Right renal pelvis (tissue), 4 donors: ENCODE data around the gene TMTC4. TPM values are rescaled to one million over a fixed set of nuclear protein-coding genes. Genes with fewer than 3 reads are reported as not detected.
"Not testable (repeated sequence)": the region's sequence is repeated elsewhere in the genome, so short reads cannot be mapped to it uniquely, and the experiment has no call there.

Source experiments
- DNase-seq, 4 donors: peaks; one replicate each; pipeline ENCODE4 v3.0.0-alpha.2; 2013; ENCODE audit warnings: low read depth in 4 of 4, low spot score in 3 of 4, missing footprints in 1 of 4
- polyA plus RNA-seq, 4 donors: library from polyadenylated mRNA; unstranded; fragments of 120-200 nt; gene quantifications; one replicate each; pipeline ENCODE4 v1.2.1, GENCODE V29; 2013; ENCODE audit not compliant: insufficient read length in 4 of 4

The TMTC4 gene
- polyA plus RNA-seq, 4 donors, result 33.1 to 43.2 (median 38.7) TPM

DNA sequence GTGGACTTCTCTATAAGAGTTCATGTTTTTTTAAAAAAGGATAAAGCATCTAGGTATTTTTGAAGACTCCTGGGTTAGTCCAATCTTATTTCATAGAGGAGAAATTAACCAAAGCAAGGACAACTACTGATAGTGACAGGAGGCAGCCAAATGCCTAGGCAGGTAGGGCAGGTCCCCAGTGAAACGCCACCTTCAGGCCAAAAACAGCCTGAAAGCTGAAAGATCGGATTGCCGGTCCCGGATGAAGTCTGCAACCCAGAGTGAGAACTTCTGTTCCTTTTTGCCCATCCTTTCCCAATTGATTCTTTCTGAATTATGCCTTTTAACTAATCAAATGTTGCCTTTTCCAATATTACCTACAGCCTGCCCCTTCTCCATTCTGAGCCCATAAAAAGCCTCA, 79.9 kb downstream of the TMTC4 start:
- DNase-seq, result no peak

DNA sequence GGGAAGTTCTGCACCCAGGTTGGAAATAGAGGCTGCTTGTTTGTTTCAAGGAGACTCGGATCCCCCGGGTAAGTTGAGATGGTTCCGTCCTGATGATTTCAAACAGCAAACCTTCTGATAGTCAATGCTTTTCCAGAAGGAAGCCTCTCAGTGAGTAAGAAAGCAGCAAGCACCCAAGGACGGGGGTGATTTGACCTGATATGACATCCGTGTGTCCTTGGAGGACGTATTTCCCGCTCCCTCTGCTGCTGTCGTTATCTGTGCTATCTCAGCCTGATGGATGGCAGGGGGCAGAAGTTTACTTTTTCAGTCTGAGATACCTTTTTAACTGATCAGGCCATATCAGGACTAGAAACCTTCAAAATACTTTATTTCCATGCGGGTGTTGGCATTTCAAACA, 80.3 kb downstream of the TMTC4 start:
- no peak for DNase-seq

DNA sequence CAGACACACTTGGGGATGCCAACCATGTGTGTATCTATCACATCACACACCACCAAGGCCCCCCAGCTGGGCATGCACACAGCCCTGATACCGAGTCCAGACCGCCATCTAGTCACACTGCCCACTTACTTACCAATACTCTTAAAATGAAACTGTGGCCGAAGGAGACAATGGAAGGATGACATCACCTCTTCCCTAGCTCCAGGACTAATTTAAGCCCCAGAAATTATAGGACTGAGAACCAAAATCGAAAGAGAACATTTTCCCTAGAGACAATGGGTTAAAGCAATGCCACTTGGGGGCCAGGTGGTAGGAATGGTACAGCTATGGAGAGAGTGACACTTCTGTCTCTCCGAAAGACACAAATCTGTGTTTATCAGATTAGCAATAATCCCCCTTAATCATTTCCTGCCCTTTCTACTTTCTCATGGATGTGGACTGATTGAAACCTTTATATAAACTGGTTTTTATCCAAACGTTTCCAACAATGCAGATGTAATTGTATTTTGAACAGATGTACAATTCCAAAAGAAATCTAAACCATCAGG, 85.3 kb downstream of the TMTC4 start:
- no peak for DNase-seq

DNA sequence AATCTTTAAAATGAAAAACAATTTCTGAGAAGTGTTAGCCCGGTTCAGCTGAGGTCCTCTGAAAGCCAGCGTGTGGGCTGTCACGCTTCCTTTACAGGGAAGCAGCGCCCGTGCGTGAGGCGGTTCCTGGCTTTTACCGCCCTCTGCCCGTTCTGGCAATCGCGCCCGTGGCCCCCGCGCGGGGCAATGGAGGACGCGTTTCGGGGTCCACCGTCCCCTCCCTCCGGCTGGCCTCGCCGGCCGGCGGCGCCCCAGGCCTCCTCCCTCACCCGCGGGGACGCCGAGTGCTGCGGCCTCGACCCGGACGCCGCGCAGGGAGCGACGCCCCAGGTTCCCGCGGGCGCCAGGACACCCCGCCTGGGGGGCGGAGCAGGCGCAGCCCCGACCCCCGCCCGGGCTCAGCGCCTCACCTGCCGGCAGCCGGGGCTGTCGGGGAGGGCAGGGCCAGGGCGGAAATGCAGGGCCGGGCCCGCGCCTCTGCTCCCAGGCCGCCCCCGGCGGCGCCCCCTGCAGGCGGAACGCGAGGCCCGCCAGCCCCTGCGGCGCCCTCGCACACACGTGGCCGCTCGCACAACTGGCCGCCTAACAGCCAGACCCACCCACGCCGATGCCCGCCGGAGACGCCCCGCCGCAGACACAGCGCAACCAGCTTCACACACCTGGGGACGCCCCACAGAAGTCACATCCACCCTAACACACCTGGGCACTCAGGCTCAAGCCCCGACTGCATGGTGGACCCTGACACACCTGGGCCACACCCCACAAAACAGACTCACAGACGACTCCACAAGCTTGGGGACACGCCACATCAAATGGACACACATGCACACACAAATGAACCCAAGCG, 86.0 kb downstream of the TMTC4 start, which contains the start of gene GGACT:
Gene GGACT, minus strand, starts transcription at position 459 of the 847 bp plus-strand sequence. CDS start 56,198 bp downstream, outside the sequence.
- peak in 2 of 4 donors; percentile 40 to 49 for DNase-seq

DNA sequence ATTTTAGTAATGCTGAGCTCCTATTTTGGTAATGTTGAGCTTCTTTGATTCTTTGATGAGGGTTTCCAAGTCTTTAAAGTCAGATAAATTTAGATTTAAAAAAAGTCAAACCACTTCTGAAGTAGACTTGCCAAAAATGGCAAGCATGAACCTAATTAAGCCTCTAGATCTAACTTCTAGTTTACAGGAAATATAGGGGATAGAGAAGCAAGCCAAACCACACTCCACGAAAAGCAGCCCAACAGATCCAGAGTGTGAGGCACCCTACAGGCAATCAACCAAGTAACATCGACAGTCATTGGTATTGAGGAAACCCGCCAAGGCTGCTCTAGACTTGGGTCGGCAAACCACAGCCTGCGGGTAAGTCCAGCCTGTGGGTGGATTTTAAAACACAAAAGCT, 89.7 kb downstream of the TMTC4 start:
- no peak for DNase-seq

DNA sequence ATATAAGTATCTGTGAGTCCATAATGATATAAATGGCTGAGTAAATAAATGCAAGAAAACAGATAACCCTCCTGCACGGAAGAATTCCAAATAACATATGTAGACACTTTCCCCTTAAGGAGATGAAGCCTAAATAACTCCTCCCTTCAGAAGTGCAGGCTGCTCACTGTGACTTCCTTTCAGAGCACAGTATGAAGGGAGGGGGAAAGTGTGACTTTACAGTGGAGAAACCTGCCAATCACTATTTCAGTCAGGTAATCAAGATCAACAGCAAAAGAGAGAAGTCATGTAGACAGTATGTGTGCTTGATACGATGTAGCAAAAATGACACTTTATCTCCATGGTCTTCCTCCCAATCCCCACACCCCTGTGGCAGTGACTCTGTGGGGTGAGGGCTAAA, 93.1 kb downstream of the TMTC4 start:
- DNase-seq, result no peak

DNA sequence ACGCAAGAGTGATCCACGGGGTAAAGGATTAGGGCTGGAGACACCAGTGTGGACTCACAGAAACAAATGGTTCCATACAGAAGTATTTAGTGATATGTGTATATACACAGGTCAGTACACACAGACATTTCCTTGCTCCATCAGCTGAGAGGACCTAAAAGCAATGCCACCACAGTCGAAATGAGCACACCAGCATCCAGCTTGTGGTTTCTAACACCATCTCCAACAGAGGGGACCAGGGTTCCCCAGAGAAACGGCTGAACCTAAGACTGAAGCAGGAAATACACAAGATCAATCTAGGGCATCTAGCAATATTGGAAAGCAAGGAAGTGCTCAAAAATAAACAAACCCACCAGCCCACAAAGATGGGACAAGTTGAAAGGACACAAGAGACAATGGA, 93.6 kb downstream of the TMTC4 start:
- DNase-seq, result no peak

DNA sequence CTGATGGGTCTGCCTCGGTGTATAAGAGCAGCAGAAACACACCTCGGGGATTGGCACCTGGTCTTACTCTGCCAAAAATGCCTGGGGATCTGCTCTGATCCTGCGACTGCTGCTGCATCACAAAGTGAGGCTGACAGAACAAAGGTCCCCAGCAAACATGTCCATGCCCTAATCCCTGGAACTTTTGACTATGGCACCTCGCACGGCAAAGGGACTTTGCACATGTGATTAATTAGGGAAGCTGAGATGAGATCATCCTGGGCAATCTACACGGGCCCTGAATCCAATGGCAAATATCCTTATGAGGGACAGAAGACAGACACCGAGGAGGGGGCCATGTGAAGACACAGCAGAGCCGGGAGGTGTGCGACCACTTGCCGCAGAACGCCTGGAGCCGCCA, 94.5 kb downstream of the TMTC4 start:
- no peak for DNase-seq

DNA sequence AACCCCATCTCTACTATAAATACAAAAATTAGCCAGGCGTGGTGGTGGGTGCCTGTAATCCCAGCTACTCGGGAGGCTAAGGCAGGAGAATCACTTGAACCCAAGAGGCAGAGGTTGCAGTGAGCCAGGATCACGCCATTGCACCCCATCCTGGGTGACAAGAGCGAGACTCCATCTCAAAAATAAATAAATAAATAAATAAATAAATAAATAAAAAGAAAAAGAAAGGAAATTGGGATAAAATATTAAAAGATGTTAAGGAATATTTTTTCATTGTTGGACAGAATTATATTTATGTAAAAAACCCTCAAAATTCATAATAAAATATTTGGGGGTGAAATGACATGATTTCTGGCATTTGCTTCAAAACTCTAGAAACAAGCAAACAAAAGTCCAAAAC, 97.4 kb downstream of the TMTC4 start:
- not testable (repeated sequence) for DNase-seq

DNA sequence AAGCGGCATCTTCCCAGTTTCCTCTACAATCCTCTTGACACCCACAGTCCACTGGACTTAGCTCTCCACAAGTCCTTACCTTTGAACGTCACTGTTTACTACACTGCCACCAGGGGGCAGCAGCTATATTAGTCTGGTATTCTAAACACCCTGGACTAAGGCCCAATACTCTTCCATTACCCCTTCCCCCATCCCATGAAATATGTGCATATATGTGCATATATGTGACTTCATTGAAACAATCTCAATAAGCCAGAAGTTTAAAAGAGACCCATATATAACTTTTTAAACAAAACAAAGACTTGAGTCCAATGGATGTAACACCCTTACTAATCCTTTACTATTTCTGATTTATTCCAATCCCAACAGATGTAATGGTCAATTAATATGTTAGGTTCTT, 101.5 kb downstream of the TMTC4 start:
- DNase-seq, result peak in 1 of 4 donors; percentile 14

DNA sequence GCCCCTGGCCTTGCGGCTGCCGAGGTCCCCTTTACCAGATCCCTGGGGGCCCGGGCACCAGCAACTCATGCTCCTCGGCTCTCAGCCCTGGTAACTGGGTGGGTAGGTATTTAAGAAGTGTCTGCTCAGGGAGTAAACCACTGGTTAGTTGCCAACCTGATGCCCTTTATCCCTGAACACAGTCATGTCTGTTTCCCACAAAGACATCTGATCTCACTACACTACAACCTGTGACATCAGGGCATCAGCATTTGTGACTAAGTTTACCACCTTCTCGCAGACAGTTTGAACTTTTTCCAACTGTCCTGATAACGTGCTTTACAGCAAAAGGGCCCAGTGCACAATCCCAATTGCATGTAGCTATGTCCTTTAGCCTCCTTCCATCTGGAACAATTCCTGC, 108.1 kb downstream of the TMTC4 start:
- no peak for DNase-seq

DNA sequence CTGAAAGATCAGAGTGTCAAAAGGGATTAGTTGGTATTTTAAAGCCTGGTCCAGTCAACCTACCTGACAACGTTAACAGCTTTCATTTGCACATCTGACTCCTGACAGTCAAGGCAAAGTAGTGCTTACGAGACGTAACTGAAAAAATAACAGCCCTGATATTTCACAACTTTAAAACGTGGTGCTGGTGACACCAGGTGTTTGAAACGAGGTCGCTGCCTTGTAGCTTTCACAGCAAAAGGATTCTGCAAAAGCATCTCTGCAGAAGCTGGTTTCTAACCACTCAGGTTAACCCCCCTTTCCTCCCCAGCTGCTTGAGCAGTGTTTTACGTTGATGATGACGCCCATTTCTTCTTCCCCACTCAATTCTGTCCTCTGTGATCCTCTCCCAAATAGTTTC, 109.3 kb downstream of the TMTC4 start:
- no peak for DNase-seq

DNA sequence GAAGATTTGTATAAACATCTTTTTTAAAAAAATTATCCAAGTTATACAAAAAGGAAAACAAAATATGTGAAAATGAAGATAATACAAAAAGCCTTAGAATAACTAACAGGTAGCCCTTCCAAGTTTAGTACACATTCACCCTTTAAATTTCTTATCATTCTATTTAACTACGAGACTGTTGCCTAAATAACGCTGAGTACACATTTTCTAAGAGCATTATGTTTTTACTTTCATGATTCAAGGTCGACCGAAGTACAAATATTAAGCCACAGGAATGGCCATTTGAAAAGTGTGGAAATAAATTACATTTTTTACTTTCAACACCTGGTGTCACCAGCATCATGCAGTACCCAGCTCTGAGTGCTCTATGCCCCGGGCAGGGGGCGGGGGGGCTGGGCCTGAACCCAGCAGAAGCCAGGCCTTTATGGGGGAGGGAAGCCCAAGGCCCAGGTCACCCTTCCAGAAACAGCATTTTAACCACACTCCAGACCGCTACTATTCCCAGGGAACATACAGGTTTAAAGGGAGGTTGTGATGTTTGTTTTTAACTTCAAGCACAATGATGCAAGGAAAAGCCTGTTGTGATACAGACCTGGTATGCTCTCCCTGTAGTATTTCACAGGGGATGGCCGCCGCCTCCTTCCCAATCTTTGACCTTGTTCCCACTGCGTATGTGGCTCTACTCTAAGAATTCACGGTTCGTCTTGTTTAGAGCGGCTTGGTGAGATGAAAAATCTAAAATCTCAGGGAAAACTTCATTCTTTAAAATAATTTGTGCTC, 110.0 kb downstream of the TMTC4 start:
- no peak for DNase-seq

DNA sequence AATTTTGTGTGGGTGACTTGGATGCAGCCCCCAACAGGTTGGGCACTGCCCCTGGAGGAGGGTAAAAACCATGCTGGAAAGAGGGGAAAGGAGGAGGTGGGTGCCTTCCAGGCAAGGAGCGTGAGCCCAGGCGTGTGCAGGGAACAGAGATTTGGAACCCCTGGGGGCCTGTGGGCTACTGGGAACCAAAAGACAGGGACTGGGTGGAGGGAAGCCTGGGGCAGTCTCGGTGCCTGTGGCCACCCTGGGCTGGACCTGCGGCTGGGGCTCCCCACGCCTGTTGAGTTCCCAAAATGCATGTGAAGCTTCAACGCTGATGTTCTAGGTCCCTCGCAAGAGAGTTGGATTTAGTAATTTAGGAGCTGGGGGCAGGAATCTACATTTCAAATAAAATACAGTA, 110.8 kb downstream of the TMTC4 start:
- DNase-seq, result no peak

DNA sequence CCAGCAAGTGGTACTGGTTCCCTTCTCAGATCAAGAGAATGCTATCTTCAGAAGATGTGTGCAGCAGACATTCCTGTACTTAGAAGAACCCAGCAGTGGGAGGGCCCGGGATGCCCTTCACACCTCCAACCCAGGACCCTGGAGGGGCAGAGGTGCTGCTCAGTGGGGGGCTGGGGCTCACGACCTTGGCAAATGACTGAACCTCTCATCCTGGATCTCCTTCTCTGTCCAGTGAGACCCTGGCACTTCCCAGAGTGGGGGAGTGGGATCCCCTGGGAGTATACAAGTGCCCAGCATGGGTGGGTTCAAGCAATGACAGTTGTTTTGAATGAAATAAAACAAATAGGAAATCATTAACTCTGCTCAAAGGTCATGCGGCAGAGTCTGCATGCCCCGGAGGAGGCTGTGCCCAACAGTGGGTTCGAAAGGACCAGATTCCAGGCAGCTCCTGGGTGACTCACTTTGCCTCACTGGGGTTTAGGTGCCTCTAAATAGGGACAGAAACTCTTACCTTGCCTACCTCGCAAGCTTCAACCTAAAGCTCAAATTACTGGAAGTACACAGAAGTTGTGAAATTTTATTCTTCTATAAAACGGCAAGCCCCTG, 112.9 kb downstream of the TMTC4 start:
- DNase-seq, result no peak

DNA sequence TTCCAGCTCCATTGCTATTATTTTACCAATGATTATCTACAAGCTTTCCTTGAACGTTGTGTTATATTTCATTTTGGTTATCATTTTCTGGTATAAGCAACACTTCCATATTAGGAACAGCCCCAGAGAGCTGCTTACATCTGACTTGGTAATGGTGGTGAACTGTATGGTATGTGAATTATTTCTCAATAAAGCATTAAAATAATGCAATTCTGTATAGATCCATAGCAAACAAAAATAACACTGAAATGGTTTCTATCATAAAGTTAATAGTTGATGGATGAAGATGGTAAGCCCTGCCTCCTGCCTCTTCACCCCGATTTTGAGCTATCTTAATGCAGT, 113.5 kb downstream of the TMTC4 start:
- no peak for DNase-seq

DNA sequence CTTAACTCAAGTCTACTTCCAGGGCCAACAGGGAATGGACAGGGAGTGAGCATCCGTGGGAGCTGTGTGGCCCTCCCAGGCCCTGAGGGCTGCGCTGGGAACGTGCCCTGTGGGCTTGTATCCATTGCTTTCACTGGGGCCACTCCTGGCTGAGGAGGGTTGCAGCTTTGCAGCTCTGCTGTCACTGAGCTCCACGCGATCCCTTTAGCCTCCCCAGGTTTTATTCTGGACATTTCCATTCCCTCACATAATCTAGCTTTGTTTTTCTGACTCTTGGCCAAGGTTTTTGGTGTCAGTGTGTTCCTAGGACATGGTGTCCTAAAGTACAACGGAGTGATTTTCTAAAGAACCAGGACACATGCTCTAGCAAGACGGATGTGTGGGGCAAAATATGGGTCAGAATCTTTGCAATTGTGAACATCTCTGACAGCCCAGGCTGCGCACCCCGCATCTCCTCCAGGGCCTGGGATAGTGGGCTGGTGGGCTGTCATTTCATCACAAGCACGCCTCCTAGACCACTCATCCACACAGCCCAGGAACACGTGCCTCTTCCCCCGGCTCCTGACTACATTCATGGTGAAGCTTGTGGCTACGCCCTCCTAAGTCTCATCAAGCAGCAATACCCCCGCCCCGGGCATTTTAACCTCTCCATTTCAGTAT, 114.0 kb downstream of the TMTC4 start:
- DNase-seq, result no peak

DNA sequence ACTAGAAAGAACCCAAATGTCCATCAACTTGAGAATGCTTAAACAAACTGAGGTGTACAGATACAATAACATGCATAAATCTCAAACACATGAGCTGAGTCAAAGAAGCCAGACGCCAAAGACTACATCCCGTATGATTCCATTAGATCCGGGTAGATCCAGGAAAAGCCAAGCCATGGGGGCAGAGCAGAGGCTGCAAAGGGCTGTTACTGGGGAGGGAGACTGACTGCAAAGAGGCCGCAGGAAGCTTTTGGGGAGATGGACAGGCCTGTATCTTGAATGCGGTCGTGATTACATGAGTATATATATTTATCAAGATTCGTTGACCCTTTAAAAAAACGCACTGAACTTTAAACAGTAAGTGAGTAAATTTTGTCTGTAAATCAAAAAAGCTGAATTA, 114.7 kb downstream of the TMTC4 start:
- no peak for DNase-seq
